Measurements from ENCODE around the gene FRMD4B. TPM values are rescaled to one million over a fixed set of nuclear protein-coding genes. Genes with fewer than 3 reads are reported as not detected.

The FRMD4B gene
- total RNA-seq, 1 donor from 2014 or later, result 17.3 TPM

GRCh38 chr3:69201658-69202057 is 184.2 kb downstream of the FRMD4B start:
- TF ChIP-seq EZH2 (IDR thresholded peaks at IDR 0.05), result no peak
- Histone ChIP-seq H3K4me1 (peaks cover 15% of the 10 kb centered on the region), H3K36me3 (no peaks in the 10 kb centered on the region), H3F3A (ENCODE audit: low read depth) (no peaks in the 10 kb centered on the region), H3K4me2 (no peak overlapping the region), H3K9me3 (ENCODE audit: low read depth) (no peaks in the 10 kb centered on the region), H4K20me1 (ENCODE audit: low read depth) (no peaks in the 10 kb centered on the region), H3K9ac (no peak overlapping the region), H2AFZ (replicated peaks) (no peak overlapping the region), H3K79me2 (ENCODE audit: low read depth) (no peaks in the 10 kb centered on the region), H3K4me3 (no peak overlapping the region), H3K27me3 (no peaks in the 10 kb centered on the region), H3K27ac (no peak overlapping the region)
- peaks cover 6% of the 10 kb centered on the region for H3K36me3 Mint-ChIP-seq
- peaks cover 2% of the 10 kb centered on the region for H3K27me3 Mint-ChIP-seq (ENCODE audit: insufficient read depth, low read depth)
- H3K4me3 Mint-ChIP-seq, result no peak overlapping the region
- H3K4me1 Mint-ChIP-seq, result peaks cover 24% of the 10 kb centered on the region
- no peak overlapping the region for H3K27ac Mint-ChIP-seq
- no peak for DNase-seq (ENCODE audit: low spot score)
- no peaks in the 10 kb centered on the region for H3K9me3 Mint-ChIP-seq

GRCh38 chr3:69200384-69201068 is 185.4 kb downstream of the FRMD4B start:
- Histone ChIP-seq H3K9me3 (ENCODE audit: low read depth) (no peaks in the 10 kb centered on the region), H3K4me3 (no peak overlapping the region), H3K9ac (no peak overlapping the region), H4K20me1 (ENCODE audit: low read depth) (no peaks in the 10 kb centered on the region), H3F3A (ENCODE audit: low read depth) (no peaks in the 10 kb centered on the region), H3K27me3 (no peaks in the 10 kb centered on the region), H3K79me2 (ENCODE audit: low read depth) (no peaks in the 10 kb centered on the region), H3K4me2 (peak overlapping the region; percentile 48), H3K36me3 (no peaks in the 10 kb centered on the region), H3K27ac (no peak overlapping the region), H2AFZ (replicated peaks) (no peak overlapping the region), H3K4me1 (peaks cover 15% of the 10 kb centered on the region)
- H3K27me3 Mint-ChIP-seq (ENCODE audit: insufficient read depth, low read depth), result peaks cover 2% of the 10 kb centered on the region
- H3K36me3 Mint-ChIP-seq, result peaks cover 6% of the 10 kb centered on the region
- no peak for TF ChIP-seq EZH2phosphoT487 (IDR thresholded peaks at IDR 0.05)
- no peak for TF ChIP-seq CTCF (IDR thresholded peaks at IDR 0.05)
- TF ChIP-seq EZH2 (IDR thresholded peaks at IDR 0.05), result no peak
- peak overlapping the region; percentile 72 for H3K27ac Mint-ChIP-seq
- peak; percentile 31 for DNase-seq (ENCODE audit: low spot score)
- peaks cover 24% of the 10 kb centered on the region for H3K4me1 Mint-ChIP-seq
- H3K9me3 Mint-ChIP-seq, result no peaks in the 10 kb centered on the region
- peak overlapping the region; percentile 18 for H3K4me3 Mint-ChIP-seq

GRCh38 chr3:69199942-69200341 is 185.9 kb downstream of the FRMD4B start:
- no peak for DNase-seq (ENCODE audit: low spot score)
- Mint-ChIP-seq H3K27me3 (ENCODE audit: insufficient read depth, low read depth) (peaks cover 2% of the 10 kb centered on the region), H3K27ac (no peak overlapping the region), H3K4me3 (peak overlapping the region; percentile 18), H3K36me3 (peaks cover 6% of the 10 kb centered on the region), H3K9me3 (no peaks in the 10 kb centered on the region), H3K4me1 (peaks cover 24% of the 10 kb centered on the region)
- Histone ChIP-seq H3K27me3 (no peaks in the 10 kb centered on the region), H3K27ac (no peak overlapping the region), H3K79me2 (ENCODE audit: low read depth) (no peaks in the 10 kb centered on the region), H3F3A (ENCODE audit: low read depth) (no peaks in the 10 kb centered on the region), H4K20me1 (ENCODE audit: low read depth) (no peaks in the 10 kb centered on the region), H3K36me3 (no peaks in the 10 kb centered on the region), H2AFZ (replicated peaks) (no peak overlapping the region), H3K4me3 (no peak overlapping the region), H3K4me2 (no peak overlapping the region), H3K9ac (no peak overlapping the region), H3K9me3 (ENCODE audit: low read depth) (no peaks in the 10 kb centered on the region), H3K4me1 (peaks cover 15% of the 10 kb centered on the region)
- TF ChIP-seq CTCF (IDR thresholded peaks at IDR 0.05) (no peak), EZH2 (IDR thresholded peaks at IDR 0.05) (no peak), EZH2phosphoT487 (IDR thresholded peaks at IDR 0.05) (no peak)

- H3K27me3 Mint-ChIP-seq (ENCODE audit: insufficient read depth, low read depth), result no peaks in the 10 kb centered on the region
- H3K27ac Mint-ChIP-seq, result no peak overlapping the region
- TF ChIP-seq EZH2 (IDR thresholded peaks at IDR 0.05), result no peak
- no peak for TF ChIP-seq CTCF (IDR thresholded peaks at IDR 0.05)
- no peak for TF ChIP-seq EZH2phosphoT487 (IDR thresholded peaks at IDR 0.05)
Observed at GRCh38 chr3:69197922-69198530, 187.9 kb downstream of the FRMD4B start.

More at GRCh38 chr3:69197922-69198530, 187.9 kb downstream of the FRMD4B start:
- no peaks in the 10 kb centered on the region for H3K36me3 ChIP-seq
- no peak overlapping the region for H2AFZ ChIP-seq (replicated peaks)
- H3K27ac ChIP-seq, result no peak overlapping the region
- no peak overlapping the region for H3K4me2 ChIP-seq
- no peaks in the 10 kb centered on the region for H3K79me2 ChIP-seq (ENCODE audit: low read depth)
- H3K9me3 ChIP-seq (ENCODE audit: low read depth), result no peaks in the 10 kb centered on the region
- H3K9me3 Mint-ChIP-seq, result no peaks in the 10 kb centered on the region
- H3K4me3 ChIP-seq, result no peak overlapping the region
- no peaks in the 10 kb centered on the region for H3F3A ChIP-seq (ENCODE audit: low read depth)
- no peak for DNase-seq (ENCODE audit: low spot score)
- H3K4me3 Mint-ChIP-seq, result no peak overlapping the region
- H3K36me3 Mint-ChIP-seq, result peaks cover 18% of the 10 kb centered on the region
- peaks cover 15% of the 10 kb centered on the region for H3K4me1 ChIP-seq
- no peaks in the 10 kb centered on the region for H4K20me1 ChIP-seq (ENCODE audit: low read depth)
- no peaks in the 10 kb centered on the region for H3K27me3 ChIP-seq
- no peak overlapping the region for H3K9ac ChIP-seq
- H3K4me1 Mint-ChIP-seq, result peaks cover 20% of the 10 kb centered on the region

Measured in neural progenitor cell (in vitro differentiated cells).